Stimulated activated CD4-positive, alpha-beta T cell treated with anti-CD3 and anti-CD28 coated beads, Interleukin-2, amount 100 ng/mL, for 4 hours (primary cell): Measurements from ENCODE around the gene AKR1C1.
"Not testable (repeated sequence)": the region's sequence is repeated elsewhere in the genome, so short reads cannot be mapped to it uniquely, and the experiment has no call there.

Source experiments
- DNase-seq: peaks from one replicate; pipeline ENCODE4 v3.0.0-alpha.2; 2020; ENCODE audit warnings: low read depth

AKR1C1 gene

GRCh38 chr10:4962876-4963814 lies at the start of gene AKR1C1:
AKR1C1 (plus strand) TSS chr10:4963415; CDS start chr10:4963445, 30 bp downstream.
- DNase-seq: not testable (repeated sequence)

DNA sequence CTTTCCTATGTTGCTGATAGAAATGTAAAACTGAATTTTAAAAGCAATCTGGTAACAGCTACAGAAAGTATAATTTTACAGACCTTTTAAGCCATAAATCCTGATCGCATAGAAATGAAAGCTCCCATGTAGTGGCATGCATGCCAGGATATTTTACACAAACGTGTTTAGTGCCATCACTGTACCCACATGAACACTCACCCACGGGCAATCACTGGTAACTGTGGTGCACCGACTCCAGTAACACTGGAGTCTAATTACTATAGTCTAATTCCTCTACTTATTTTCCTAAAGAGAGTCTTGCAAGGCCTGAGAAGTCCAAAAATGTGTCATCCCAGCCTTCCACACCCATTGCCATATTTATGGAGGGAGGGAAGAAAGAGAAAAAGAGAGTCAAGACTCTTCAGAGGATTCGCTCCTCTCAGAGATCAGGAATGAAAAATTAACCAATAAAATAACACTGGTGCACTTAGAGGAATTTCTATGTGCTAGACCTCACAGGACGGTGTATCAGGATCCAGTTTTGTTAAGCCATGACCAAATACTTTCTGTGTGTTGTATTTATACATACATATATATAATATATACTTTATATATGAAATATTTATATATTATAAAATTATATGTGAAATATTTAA lies 48.9 kb upstream of the AKR1C1 start:
- DNase-seq: no peak

DNA sequence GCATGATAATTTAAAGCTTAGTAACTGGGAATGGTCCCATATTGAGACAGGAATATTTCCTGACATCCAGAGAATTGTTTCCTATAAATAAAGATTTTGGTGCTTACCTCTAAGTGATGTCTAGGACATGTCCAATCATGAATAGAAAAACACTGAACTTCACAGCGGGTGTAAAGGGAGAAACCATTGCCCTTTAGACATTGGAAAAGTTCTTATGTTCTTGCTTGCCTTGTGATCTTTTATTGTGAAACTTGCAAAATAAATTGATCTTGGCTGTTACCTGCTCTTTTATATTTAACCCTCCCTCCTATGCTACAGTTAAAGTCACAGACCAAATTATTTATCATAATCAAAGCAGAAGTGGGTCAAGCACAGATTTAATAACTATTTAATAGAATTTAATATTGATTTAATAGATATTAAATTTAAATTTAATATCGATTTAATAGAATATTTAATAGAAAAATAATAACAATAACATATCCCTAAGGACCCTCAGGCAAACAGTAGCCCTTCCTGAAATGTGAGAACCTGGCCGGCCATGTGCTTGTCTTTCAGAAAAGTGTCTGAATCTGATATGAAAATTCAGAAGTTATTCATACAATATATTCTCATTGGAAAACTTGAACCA lies 47.0 kb upstream of the AKR1C1 start:
- no peak for DNase-seq

DNA sequence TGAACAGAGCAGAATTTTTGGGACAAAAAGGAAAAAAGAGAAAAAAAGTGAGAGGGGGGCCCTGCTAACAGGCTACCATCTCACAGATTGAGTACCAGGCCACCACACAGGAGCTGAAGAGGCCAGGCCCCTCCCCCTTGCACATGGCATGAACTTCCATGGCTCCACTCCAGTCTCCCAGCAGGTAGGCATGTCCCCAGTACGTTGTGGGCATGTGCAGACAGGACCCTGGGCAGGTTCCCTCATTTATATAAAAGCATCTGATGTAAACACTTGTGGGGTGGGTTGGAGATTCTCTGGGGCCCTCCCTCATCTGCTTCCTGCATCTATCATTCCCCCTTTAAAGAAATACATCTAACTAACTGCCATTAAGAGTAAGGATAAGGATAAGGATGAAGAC lies 45.0 kb upstream of the AKR1C1 start:
- no peak for DNase-seq

DNA sequence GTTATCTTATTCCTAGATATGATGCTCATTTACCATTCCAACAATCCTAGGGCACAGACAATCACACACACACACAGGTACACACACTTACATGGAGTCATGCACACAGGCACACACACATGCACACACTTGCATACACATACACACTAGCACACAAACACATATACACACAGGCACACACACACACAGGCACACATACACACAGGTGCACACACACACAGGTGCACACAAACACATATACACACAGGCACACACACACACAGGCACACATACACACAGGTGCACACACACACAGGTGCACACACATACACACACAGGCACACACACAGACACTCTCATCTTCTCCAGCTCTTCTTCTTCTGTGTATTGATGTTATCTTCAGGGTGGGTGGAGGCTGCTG lies 38.7 kb upstream of the AKR1C1 start:
- not testable (repeated sequence) for DNase-seq

DNA sequence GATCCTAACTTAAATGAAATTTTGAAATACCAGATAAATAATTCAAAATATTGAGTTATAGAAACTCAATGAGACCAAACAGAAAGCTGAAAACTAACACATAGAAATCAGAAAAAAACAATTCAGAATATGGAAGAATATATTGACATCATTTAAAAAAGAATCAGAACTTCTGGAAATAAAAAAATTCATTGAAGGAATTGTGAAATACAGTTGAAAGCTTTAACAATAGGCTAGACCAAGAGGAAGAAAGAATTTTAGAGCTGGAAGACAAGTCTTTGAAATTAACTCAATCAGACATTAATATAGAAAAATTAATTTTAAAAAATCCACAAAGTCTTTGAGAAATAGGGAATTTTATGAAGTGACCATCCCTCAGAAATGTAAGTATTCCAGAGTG lies 36.8 kb upstream of the AKR1C1 start:
- no peak for DNase-seq

DNA sequence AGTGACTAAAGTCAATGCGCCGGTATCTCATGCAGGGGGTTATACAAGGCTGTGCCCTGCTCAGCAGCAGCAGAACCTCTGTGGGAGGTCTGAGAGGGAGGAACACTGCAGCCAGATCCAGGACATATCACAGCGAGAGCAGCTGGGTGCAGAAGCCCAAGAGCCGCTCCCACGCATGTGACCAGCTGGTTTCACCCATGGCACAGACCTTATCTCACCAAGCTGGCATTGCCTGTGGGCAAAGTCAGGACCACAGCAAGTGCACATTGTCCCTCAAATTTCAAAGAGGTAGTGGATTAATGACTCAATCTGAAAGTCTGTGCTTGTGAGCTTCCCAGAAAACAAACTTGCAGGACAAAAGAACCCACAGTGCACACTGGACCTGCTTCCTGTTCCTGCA lies 31.6 kb upstream of the AKR1C1 start:
- no peak for DNase-seq

GRCh38 chr10:4934391-4934987 lies 28.7 kb upstream of the AKR1C1 start:
- DNase-seq: no peak

- DNase-seq: no peak
Observed at GRCh38 chr10:4937346-4937745, 25.9 kb upstream of the AKR1C1 start.

DNA sequence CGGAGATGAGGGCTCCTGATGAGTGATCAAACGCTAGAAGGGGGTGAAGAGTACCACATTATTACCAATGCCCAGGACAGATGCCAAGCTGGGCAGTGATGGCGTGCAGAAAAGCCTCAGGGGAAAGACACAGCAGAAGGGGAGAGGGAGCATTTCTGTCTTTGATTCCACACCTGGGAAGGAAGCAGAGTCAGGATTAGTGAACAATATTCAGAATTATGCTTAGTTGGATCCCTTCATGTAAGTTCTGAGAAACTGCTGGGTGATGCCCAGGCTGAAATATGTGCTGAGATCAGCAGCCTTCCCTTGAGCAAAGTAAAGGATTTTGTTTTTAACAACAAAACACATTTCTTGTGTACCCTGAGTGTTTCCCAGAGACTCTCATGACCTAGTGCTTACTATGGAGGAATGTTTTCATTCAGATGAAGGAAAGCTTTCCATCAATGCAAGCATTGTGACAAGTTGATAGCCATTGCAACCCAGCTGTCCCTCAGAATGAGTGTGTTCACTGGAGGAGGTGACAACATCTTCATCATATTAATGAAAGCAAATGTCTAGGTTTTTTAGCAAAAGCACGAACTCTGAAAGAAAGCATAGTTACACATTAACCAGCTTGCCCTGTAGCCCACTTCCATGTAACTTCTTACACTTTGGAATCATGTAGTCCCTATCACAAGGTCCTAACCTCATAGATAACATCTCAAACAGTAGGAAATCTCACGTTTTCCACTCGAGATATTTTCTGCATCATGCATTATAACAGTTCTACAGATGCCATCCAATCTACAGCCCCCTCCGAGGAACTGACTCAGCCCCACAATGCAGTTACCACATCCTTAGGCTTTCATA lies 23.8 kb upstream of the AKR1C1 start:
- no peak for DNase-seq

GRCh38 chr10:4940073-4940428 lies 23.2 kb upstream of the AKR1C1 start:
- not testable (repeated sequence) for DNase-seq

DNA sequence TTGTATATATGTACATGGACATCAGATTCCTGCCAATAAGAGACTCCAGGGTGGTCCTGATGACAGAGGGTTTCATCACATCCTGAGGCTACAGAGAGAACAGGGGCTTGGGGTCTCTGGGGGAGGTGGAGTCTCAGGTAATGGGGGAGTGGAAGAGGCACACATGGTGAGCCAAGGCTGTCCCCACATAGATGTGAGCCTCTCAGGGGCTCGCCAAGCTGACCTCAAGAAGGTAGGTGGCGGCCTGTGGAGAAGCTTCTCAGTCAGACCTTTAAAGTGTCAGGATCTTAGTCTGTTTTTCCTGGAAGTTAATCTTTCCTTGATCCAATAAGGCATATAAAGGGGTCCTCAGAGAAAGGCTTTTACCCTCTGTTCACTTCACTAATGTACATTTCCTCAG lies 22.3 kb upstream of the AKR1C1 start:
- DNase-seq: not testable (repeated sequence)

DNA sequence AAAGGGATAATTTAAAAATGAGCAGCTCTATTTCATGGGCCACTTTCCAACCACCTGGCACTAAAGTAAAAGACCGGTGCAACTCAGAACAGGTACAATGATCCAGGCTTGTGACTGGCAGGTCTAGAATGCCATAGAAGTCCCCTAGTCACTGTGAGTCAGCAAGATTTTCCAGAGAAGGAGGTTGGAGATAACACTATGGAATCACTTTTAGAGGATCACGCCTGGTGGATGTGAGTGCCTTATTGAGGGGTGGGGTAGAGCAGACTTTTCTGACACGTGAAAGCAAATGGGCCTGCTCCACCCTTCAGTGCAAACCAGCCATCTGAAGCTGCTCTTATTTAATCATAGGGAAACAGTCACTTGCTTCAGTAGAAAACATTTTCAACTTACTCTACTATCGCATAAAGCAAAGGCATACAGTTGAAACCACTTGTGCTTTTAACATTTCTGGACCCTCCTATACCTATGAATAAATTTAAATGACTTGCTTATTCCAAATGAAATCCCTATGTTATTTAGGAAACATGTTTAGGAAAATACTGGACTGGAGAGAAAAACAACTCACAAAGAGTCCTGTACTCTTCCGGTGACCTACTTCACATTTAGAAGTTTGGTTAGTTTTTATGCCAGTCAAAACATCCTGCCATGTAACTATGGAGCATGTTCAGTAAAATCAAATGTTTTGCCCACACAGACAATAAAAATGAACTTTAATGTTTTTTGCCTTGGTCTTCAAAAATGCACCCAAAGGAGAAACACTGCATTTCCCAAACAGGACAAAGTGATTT lies 21.5 kb upstream of the AKR1C1 start:
- no peak for DNase-seq

- DNase-seq: not testable (repeated sequence)
Observed at GRCh38 chr10:4942931-4943330, 20.3 kb upstream of the AKR1C1 start.

- not testable (repeated sequence) for DNase-seq
Observed at GRCh38 chr10:4943416-4943815, 19.8 kb upstream of the AKR1C1 start.

DNA sequence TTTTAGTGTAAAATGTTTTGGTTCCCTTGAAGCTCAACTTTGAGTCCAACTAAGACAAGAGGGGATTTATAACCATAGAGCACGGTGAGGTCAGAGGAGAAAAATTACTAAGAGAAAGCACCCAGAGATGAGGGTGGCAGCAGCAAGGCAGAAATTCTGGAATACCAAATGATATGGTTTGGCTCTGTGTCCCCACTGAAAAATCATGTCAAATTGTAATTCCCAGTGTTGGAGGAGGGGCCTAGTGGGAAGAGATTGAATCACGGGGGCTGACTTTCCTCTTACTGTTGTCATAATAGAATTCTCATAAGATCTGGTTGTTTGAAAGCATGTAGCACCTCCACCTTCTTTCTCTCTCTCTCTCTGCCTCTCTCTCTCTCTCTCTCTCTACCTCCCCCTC lies 19.4 kb upstream of the AKR1C1 start:
- no peak for DNase-seq

DNA sequence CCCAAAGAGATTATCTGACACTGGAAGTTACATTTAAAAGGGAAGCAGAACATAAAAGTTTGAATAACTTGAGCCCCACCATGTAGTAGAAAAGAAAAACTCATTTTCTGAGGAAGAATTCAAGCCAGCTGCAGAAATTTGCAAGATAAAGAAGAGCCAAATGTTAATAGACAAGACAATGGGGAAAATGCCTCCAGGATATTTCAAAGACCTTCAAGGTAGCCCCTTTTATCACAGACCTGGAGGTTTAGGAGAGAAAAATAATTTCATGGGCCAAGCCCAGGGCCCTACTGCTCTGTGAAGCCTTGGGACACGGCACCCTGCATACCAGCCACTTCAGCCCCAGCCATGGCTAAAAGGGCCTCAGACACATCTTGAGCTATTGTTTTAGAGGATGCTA lies 18.4 kb upstream of the AKR1C1 start:
- no peak for DNase-seq

- no peak for DNase-seq
Observed at GRCh38 chr10:4945766-4946717, 17.2 kb upstream of the AKR1C1 start.

DNA sequence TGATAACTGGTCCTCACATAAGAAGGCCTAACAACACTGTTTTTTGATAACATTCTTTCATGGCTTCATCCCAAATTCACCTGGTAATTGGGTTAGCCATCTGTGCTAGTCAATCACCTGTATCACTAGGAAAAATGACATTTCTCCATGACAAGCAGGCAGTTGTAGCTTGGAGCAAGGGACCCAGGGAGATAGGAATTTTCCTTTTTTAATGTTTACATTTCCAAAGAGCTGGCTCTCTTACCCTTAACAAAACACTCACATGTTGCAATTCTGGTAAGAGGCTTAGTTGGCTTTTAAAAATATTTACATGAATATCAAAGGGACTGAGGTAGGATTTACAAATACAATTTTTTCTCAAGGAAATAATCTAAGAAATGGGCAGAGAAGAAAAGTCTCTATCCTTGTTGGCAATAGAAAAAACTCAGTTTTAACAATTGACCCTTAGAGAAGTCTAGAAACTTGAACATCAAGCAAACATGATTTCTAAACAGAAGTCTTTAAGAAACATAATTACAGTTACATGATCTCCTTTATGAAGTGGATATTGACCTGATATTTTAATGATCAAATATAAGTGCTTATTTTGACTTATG lies 16.1 kb upstream of the AKR1C1 start:
- DNase-seq: no peak
